ENCODE measurements around the gene ACSS3. TPM values are rescaled to one million over a fixed set of nuclear protein-coding genes. Genes with fewer than 3 reads are reported as not detected.

ACSS3 gene
- total and polyA plus RNA-seq, 2 donors (not counting 1 experiment from before 2014, with no cell fraction given) = not detected

GRCh38 chr12:81229759-81230158 is 151.9 kb downstream of the ACSS3 start:
- no peak overlapping the region for H3K4me2 ChIP-seq (replicated peaks; ENCODE audit: low read depth, low read length, poor library complexity, severe bottlenecking)
- no peak overlapping the region for H2AFZ ChIP-seq (ENCODE audit: insufficient read depth, low read depth, low read length, poor library complexity, severe bottlenecking)
- no peaks in the 10 kb centered on the region for H3K9me3 ChIP-seq (ENCODE audit: control extremely low read depth in 1 of 3, control insufficient read depth in 2 of 3, insufficient read depth in 1 of 3, low read length in 2 of 3)
- POLR2A ChIA-PET = no interaction called here
- Mint-ChIP-seq H3K9me3 (ENCODE audit: insufficient read depth) (no peaks in the 10 kb centered on the region), H3K27me3 (no peaks in the 10 kb centered on the region), H3K4me1 (no peaks in the 10 kb centered on the region), H3K27ac (no peak overlapping the region), H3K4me3 (no peak overlapping the region)
- H3K79me2 ChIP-seq (ENCODE audit: control insufficient read depth, insufficient read depth, low read length) = no peaks in the 10 kb centered on the region
- no peaks in the 10 kb centered on the region for H3K36me3 ChIP-seq (replicated peaks in 1 of 2; ENCODE audit: control extremely low read depth in 1 of 2, control insufficient read depth in 1 of 2, extremely low read depth in 1 of 2, insufficient read depth in 2 of 2, low read length in 1 of 2)
- no peak overlapping the region for H3K4me3 ChIP-seq (ENCODE audit: control extremely low read depth in 1 of 5, extremely low read depth in 1 of 5, insufficient read depth in 1 of 5, low read depth in 2 of 5, low read length in 4 of 5)
- DNase-seq = no peak
- intact Hi-C loops (cut with micrococcal nuclease) = no loop called here
- no peaks in the 10 kb centered on the region for H3K4me1 ChIP-seq (ENCODE audit: control insufficient read depth in 2 of 2, insufficient read depth in 2 of 2, low read length in 2 of 2)
- H3K27ac ChIP-seq (ENCODE audit: low read length in 2 of 2) = no peak overlapping the region
- ATAC-seq (ENCODE audit: low read depth) = no peak
- no peaks in the 10 kb centered on the region for H3K27me3 ChIP-seq (replicated peaks in 1 of 4; ENCODE audit: control extremely low read depth in 1 of 4, control insufficient read depth in 3 of 4, insufficient read depth in 4 of 4, low read length in 3 of 4)
- WGBS (ENCODE audit: insufficient coverage) = 94% methylated on average over 3 of the region's 5 CpGs
- H3K9ac ChIP-seq (ENCODE audit: low read length) = no peak overlapping the region
- TF ChIP-seq CTCF (IDR thresholded peaks at IDR 0.05) = no peak
- TF ChIP-seq EZH2 (IDR thresholded peaks at IDR 0.05; ENCODE audit: borderline replicate concordance, insufficient read depth, low read depth, low read length, poor library complexity, severe bottlenecking) = no peak
- CTCF ChIA-PET = no interaction called here
- no peaks in the 10 kb centered on the region for H4K20me1 ChIP-seq (ENCODE audit: control insufficient read depth, insufficient read depth, low read length, poor library complexity, severe bottlenecking)

- CTCF ChIA-PET = no interaction called here
- POLR2A ChIA-PET = no interaction called here
Measured at GRCh38 chr12:81231574-81232368, 153.9 kb downstream of the ACSS3 start.

More at GRCh38 chr12:81231574-81232368, 153.9 kb downstream of the ACSS3 start:
- Mint-ChIP-seq H3K4me3 (no peak overlapping the region), H3K27ac (no peak overlapping the region), H3K4me1 (no peaks in the 10 kb centered on the region), H3K9me3 (ENCODE audit: insufficient read depth) (no peaks in the 10 kb centered on the region), H3K27me3 (no peaks in the 10 kb centered on the region)
- no peaks in the 10 kb centered on the region for H3K4me1 ChIP-seq (ENCODE audit: control insufficient read depth in 2 of 2, insufficient read depth in 2 of 2, low read length in 2 of 2)
- DNase-seq (no peak), ATAC-seq (ENCODE audit: low read depth) (no peak)
- no peaks in the 10 kb centered on the region for H3K9me3 ChIP-seq (ENCODE audit: control extremely low read depth in 1 of 3, control insufficient read depth in 2 of 3, insufficient read depth in 1 of 3, low read length in 2 of 3)
- no CpG with 5 or more reads among the region's 3 CpGs for WGBS (ENCODE audit: insufficient coverage)
- H3K36me3 ChIP-seq (replicated peaks in 1 of 2; ENCODE audit: control extremely low read depth in 1 of 2, control insufficient read depth in 1 of 2, extremely low read depth in 1 of 2, insufficient read depth in 2 of 2, low read length in 1 of 2) = no peaks in the 10 kb centered on the region
- H4K20me1 ChIP-seq (ENCODE audit: control insufficient read depth, insufficient read depth, low read length, poor library complexity, severe bottlenecking) = no peaks in the 10 kb centered on the region
- no peak overlapping the region for H2AFZ ChIP-seq (ENCODE audit: insufficient read depth, low read depth, low read length, poor library complexity, severe bottlenecking)
- H3K4me2 ChIP-seq (replicated peaks; ENCODE audit: low read depth, low read length, poor library complexity, severe bottlenecking) = no peak overlapping the region
- no peaks in the 10 kb centered on the region for H3K27me3 ChIP-seq (replicated peaks in 1 of 4; ENCODE audit: control extremely low read depth in 1 of 4, control insufficient read depth in 3 of 4, insufficient read depth in 4 of 4, low read length in 3 of 4)
- H3K9ac ChIP-seq (ENCODE audit: low read length) = no peak overlapping the region
- TF ChIP-seq EZH2 (IDR thresholded peaks at IDR 0.05; ENCODE audit: borderline replicate concordance, insufficient read depth, low read depth, low read length, poor library complexity, severe bottlenecking) = no peak
- no peak for TF ChIP-seq CTCF (IDR thresholded peaks at IDR 0.05)
- H3K27ac ChIP-seq (ENCODE audit: low read length in 2 of 2) = no peak overlapping the region
- no peak overlapping the region for H3K4me3 ChIP-seq (ENCODE audit: control extremely low read depth in 1 of 5, extremely low read depth in 1 of 5, insufficient read depth in 1 of 5, low read depth in 2 of 5, low read length in 4 of 5)
- intact Hi-C loops (cut with micrococcal nuclease) = no loop called here
- no peaks in the 10 kb centered on the region for H3K79me2 ChIP-seq (ENCODE audit: control insufficient read depth, insufficient read depth, low read length)
